Activated CD4-positive, alpha-beta T cell treated with anti-CD3 and anti-CD28 coated beads for 1 hour (primary cell): ENCODE data around the gene SMYD3.

Source experiments
- DNase-seq: peaks from one replicate; pipeline ENCODE4 v3.0.0-alpha.2; 2020

SMYD3 gene

DNA sequence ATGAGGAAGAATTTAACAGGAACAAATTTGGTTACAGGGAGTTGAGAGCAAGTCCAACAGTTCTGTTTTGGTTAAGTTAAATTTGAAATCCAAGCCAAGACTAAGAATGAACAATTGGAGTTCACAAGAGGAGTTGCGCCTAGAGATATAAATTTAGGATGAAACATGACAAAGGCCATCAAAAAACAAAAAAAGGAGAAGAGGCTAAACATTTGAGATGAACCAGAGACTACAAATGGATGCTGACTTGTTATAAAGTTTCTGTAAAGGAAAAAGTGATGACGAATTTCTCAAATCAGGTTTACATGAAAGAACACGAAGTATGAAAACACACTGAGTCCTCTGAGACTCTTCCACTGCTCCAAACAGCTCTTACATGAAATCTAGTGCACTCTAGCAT, 575.6 kb downstream of the SMYD3 start:
- no peak for DNase-seq

DNA sequence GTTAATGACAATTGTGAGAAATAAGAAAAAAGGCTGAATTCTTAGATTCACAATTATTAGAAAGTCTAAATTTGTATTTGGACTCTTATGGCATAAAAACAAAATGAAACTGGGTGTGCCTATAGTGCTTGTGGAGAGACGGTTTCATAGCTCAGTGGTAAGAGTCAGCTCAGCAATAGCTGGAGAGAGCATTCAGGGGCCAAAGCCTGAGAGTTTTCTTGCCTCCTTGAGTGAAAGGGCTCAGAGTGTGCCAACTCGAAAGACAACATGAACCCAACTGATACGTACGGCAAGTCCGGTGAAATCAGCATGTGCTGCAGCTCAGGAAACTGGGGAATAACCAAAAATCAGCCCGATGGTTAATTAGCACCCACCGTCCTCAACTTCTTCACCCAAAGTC, 577.9 kb downstream of the SMYD3 start:
- DNase-seq, result no peak

DNA sequence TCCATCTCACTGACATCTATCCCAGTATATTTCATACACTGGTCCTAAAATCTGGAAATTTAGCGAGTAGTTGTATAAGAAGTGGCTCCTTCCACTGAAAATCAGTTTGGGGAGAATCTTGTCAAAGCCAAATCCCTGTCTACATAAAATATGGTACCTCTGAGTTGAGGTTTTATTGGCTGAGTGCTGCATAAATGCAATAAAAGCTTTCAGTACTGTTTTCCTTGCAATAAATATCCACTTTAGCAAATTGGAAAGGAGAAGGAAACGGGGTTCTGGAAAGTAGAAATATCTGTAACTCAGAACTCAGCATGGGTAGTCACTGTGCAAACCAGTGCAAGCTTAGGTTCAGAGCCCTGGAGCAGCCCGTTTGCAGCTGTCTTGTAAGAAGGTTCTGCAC, 580.2 kb downstream of the SMYD3 start:
- no peak for DNase-seq

DNA sequence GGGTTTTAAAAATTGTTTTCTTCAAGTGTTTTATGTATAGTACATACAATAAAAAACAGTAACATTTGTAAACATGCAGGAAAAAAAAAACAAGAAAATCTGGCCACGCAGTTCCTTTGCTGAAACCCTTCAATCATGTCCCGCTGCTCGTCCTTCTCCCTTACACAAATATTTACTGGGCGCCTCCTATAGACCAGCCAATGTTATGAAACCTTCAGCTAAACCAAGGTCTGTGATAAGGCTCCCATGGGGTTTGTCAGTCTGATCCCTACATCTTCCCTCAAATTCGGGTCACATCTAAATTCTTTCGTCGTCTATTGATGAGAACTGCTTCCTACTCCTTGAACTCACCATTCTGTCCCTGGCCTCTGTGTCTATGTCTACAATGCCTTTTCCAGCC, 583.9 kb downstream of the SMYD3 start:
- DNase-seq, result no peak

- DNase-seq, result no peak
Measured at GRCh38 chr1:245921417-245921816, 585.7 kb downstream of the SMYD3 start.

DNA sequence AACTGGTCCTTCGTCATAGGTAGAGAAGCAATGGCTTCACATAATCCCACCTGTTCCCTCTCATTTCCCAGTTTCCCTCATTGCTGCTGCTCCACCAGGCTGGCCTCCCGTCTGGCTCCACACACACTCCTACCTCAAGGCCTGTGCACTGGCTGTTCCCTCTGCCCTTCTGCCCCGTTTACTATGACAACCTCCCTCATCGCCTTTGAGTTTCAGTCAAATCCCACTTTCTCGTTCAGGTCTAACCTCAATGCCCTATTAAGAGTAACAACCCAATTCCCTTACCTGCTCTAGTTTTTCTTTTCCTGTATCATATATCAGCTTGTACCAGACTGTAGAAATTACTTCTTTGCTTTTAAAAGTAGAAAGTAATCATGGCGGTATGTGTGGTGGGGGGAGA, 589.7 kb downstream of the SMYD3 start:
- no peak for DNase-seq

DNA sequence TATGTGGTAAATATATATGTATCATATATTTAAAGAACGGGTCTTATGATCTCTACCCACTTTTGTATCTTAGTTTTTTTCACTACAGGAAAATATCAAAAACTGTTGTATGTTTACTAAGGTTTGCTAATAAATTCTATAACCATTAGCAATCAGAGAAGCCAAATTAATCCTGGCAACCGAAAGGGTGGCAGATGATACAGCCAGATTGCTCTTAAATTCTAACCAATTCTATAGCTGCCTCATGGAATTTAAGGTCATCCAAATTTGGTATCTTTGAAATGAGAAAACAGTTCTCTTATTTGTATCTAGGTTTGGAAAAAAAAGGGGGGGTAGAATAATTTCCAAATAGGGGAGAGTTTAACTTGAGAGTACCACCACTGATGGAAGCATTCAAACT, 591.2 kb downstream of the SMYD3 start:
- no peak for DNase-seq

- no peak for DNase-seq
Measured at GRCh38 chr1:245915406-245915805, 591.7 kb downstream of the SMYD3 start.

DNA sequence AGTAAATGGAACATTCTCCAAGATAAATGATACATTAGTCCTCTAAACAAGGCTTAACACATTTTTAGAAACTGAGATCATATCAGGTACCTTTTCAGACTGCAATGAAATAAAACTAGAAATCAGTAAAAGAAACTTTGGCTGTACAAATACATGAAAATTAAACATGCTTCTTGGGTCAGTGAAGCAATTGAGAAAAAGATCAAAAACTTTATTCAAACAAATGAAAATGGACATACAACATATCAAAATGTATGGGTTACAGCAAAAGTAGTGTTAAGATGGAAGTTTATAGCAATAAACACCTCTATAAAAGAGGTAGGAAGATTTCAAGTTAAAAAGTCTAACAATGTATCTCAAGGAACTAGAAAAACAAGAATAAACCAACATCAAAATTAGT, 598.5 kb downstream of the SMYD3 start:
- DNase-seq, result no peak

DNA sequence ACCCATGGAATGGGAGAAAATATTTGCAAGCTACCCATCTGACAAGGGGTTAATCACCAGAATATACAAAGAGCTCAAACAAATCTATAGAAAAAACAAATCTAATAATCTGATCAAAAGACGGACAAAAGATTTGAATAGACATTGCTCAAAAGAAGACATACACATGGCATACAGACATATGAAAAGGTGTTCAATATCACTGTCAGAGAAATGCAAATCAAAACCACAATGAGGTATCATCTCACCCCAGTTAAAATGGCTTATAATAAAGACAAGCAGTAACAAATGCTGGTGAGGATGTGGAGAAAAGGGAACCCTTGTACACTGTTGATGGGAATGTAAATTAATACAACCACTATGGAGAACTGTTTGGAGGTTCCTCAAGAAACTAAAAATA, 600.9 kb downstream of the SMYD3 start:
- DNase-seq, result no peak

GRCh38 chr1:245903851-245904250, 603.2 kb downstream of the SMYD3 start:
- no peak for DNase-seq

DNA sequence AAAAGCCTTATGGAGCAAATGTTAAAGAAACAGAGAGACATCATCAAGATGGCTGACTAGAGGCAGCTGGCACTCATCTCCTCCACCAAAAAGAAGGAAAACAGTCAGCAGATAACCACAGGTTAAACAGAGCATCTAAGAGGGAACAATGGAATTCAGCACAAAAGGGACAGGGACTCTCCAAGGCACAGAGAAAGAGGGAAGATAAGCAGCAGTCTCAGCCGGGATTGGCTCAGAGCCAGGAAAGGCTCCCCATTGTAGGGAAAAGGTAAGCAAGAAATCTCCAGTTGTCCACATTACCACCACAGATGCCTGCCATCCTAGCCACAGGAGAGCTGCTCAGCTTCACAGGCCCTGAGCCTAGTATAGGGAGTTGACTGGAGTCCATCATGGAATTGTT, 605.5 kb downstream of the SMYD3 start:
- no peak for DNase-seq

DNA sequence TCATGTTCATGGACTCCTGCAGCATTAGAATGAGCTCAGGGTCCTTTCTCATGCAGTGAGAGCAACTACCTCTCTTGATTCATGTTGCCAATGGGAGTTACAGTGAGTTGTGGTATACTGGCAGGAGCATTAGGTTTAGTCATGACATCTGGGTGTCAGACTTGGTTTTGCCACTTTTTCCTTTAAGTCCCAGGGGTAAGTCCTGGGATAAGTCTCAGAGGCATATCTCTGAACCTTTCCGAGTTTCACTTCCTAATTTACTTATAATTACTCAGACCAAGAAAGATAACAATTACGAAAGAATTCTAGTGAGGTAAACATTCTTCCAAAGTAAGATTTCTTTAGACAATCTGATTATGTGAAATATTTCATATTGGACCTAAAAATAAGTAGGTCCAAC, 606.0 kb downstream of the SMYD3 start:
- no peak for DNase-seq

GRCh38 chr1:245898581-245898980, 608.5 kb downstream of the SMYD3 start:
- DNase-seq, result no peak

GRCh38 chr1:245896258-245896657, 610.8 kb downstream of the SMYD3 start:
- DNase-seq, result no peak

DNA sequence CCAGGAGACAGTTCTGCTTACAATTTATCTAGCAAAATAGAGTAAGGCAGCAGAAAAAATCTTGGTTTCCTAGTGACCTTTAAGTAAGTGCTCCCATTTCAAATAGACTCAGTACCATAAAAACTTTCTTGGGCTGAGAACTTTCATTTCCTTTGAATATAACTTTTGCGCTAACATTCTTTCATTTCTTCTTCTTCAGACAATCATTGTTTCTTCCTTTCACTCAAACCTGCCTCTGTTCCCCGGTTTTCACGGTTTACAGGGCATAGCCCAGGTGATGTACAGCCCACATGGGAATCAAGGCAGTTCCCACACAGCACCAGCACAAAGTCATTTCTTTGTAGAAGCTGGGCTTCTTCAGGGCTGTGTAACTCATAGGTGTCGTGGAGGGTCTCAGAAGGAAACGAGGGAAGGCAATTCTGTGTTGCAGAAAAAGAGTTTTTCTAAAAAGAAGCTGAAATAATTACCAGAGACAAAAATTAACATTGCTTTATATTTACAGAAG, 611.6 kb downstream of the SMYD3 start:
- DNase-seq, result no peak

GRCh38 chr1:245894843-245895242, 612.2 kb downstream of the SMYD3 start:
- no peak for DNase-seq

DNA sequence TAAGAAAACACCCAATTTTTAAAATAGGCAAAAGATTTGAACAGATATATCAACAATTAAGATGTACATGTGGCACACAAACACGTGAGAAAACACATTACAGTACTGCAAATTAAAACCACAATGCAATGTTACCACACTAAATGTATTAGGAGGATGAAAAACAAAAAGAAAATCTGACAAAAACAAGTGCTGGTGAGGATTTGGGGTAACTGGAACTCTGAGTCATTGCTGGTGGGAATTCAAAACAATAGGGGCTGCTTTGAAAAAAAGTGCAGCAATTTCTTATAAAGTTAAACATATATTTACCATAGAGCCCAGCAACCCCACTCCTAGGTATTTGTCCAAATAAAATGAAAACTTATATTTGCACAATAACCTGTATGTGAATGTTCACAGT, 614.1 kb downstream of the SMYD3 start:
- DNase-seq, result no peak

- DNase-seq, result no peak
Measured at GRCh38 chr1:245888809-245889208, 618.3 kb downstream of the SMYD3 start.

GRCh38 chr1:245887829-245888228, 619.2 kb downstream of the SMYD3 start:
- no peak for DNase-seq

- DNase-seq, result no peak
Measured at GRCh38 chr1:245881767-245882391, 625.2 kb downstream of the SMYD3 start.

GRCh38 chr1:245880754-245881403, 626.2 kb downstream of the SMYD3 start:
- DNase-seq, result no peak

- no peak for DNase-seq
Measured at GRCh38 chr1:245879091-245879490, 628.0 kb downstream of the SMYD3 start.

DNA sequence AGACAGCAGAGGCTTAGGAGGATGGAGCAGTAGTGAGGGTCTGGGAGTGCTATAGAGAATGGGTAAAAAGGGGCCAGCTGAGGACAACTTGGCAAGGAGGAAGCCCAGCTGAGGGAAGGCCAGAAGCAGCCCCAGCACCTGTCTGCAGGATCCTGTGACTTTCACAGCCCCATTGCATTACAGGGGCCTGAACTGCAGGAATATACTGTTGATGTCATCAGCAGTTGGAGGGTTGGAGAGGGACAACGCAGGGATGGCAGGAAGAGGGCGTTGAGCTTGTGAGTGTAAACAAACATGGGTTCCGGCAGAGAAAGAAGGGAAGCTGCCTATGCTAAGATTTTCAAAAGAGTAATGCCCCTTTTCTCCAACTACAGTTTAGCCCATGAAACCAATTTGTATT, 628.5 kb downstream of the SMYD3 start:
- no peak for DNase-seq

- DNase-seq, result no peak
Measured at GRCh38 chr1:245877976-245878375, 629.1 kb downstream of the SMYD3 start.
